ENCODE data around the gene TNFRSF11A.

- TF ChIP-seq EP300 (IDR thresholded peaks at IDR 0.05; ENCODE audit: borderline replicate concordance) (no peak), REST (IDR thresholded peaks at IDR 0.05; ENCODE audit: low read depth) (no peak), TAF1 (IDR thresholded peaks at IDR 0.05; ENCODE audit: low read depth) (no peak)
These were observed 35.7 kb downstream of the TNFRSF11A start for GRCh38 chr18:62360805-62361204.

All from Ishikawa (cell line).